T-helper 2 cell (primary cell): ENCODE data around the gene CCDC187.
"Not testable (repeated sequence)": the region's sequence is repeated elsewhere in the genome, so short reads cannot be mapped to it uniquely, and the experiment has no call there.

Source experiments
- DNase-seq, 5 experiments: peaks; one replicate each; pipeline versions ENCODE4 v3.0.0 to v3.0.0-alpha.2; 2012 to 2022

The CCDC187 gene

DNA sequence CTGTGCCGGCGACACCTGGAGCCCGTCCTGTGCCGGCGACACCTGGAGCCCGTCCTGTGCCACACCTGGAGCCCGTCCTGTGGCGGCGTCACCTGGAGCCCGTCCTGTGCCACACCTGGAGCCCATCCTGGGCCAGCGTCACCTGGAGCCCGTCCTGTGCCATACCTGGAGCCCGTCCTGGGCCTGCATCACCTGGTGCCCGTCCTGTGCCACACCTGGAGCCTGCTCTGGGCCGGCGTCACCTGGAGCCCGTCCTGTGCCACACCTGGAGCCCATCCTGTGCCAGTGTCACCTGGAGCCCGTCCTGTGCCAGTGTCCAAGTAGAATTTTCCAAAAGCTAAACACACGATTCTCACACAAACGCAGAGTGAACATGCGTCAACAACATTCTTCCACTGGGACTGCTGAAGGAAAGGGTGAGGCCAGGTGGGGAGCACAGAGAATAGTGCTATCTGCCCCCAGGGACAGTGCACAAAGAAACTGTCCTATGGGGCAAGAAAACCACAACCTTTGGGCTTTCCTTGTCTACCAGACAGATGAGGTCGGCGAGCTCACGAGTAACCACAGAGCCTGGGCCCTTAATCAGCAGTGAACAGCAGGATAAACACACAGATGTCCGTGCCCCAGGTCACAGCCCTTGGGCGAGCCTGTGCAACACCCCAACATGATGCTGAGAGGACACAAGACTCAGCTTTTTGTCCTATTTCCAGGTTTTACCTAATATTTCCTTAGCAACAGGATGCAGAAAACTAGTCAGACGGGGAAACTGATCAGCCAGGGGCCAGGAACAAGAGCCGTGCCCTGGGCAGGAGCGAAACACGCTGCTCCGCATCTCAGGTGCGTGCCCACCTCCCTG, 66.2 kb downstream of the CCDC187 start:
- DNase-seq, result no peak

DNA sequence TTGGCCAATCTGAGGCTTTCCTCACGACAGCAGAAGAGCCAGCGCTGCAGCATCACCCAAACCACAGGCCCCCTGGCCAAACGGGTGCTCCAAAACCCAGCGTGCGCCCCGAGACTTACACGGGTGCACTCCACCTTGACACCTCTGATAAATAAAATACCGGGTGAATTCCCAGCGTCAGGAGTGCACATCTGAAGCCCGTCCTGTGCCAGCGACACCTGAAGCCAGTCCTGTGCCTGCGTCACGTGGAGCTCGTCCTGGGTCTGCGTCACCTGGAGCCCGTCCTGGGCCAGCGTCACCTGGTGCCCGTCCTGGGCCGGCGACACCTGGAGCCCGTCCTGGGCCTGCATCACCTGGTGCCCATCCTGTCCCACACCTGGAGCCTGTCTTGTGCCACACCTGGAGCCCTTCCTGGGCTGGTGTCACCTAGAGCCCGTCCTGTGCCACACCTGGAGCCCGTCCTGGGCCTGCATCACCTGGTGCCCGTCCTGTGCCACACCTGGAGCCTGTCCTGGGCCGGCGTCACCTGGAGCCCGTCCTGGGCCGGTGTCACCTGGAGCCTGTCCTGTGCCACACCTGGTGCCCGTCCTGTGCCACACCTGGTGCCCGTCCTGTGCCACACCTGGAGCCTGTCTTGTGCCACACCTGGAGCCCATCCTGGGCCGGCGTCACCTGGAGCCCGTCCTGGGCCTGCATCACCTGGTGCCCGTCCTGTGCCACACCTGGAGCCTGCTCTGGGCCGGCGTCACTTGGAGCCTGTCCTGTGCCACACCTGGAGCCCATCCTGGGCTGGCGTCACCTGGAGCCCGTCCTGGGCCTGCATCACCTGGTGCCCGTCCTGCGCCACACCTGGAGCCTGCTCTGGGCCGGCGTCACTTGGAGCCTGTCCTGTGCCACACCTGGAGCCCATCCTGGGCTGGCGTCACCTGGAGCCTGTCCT, 67.2 kb downstream of the CCDC187 start:
- not testable (repeated sequence) for DNase-seq

DNA sequence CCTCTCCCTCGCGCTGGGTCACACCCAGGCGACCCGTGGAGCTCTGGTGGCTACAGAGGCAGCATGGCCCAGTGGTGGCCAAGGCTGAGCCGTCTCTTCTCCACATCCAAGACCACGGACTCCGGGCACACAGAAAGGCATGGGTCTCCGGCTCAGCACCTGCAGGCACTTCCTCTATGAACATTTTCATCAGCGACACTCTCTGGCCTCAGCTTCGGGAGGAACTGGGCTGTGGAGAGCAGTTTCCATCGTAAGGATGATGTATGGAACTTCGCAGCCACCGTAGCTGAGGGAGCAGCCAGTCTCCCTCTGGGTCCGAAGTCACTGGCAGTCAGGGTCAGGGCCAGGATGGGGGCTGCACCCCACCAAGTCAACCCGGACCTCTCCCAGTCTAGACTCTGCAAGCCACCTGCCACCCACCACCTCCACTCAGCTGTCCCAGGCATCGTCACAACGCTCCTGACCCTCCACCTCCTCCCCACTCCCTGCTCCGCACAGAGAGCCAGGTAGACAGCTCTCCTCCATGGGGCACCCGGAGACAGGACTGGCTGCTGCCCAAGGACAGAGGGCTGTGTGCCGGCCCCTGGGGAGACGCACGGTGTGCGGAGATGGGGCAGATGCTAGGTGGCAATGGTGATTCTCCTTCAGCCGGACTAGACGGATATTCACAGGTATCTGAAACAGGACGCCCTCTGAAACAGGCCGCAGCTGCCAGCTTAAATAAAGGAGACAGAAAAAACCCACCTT, 68.0 kb downstream of the CCDC187 start:
- no peak for DNase-seq

DNA sequence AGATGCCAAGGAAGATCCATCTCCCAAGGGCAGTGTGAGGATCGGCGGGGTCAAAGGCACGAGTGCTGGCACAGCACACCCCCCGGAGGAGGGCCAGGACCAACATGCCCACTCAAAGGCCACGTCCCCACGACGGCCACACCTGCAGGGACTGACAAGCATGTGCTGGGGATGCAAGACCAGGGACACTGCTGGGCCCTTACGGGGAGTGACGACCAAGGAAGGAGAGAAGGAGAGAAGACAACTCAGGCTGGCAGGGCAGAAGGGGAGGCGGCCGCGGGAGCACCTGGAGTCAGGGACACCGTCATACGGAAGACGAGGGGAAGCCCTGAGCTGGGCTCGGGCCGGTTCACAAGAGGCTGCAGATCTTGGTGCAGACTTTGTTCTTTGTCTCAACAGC, 68.7 kb downstream of the CCDC187 start:
- no peak for DNase-seq

DNA sequence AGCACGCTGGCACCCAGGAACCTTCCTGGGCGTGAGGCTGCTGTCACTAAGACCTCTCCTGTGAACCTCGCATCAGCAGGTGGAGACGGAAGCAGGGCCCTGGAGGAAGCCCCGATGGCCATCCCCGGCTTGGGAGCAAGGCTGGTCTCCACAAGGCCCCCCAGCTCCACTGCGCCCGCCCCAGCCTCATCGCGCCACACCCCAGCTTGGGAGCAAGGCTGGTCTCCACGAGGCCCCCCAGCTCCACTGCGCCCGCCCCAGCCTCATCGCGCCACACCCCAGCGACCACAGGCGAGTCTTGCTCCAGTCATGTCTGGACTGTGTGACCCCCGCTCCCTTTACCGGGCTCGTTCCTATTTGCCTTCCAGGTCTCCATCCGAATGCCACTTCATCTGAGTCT, 69.3 kb downstream of the CCDC187 start:
- no peak for DNase-seq

DNA sequence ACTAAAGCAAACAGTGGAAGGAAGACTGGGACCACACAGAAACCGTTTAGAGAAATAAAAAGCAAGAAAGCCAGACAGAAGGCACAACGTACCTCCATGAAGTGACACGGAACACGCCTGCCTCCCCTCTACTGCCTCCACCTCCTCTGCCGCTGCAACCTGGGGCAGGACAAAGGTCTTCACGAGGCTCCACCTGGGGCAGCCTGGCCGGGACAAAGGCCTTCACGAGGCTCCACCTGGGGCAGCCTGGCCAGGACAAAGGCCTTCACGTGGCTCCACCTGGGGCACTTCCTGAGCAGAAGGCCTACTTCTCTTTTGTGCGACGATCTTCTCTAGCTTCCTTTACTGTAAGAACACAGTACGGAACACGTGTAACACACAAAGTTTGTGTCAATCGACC, 70.0 kb downstream of the CCDC187 start:
- DNase-seq, result no peak

DNA sequence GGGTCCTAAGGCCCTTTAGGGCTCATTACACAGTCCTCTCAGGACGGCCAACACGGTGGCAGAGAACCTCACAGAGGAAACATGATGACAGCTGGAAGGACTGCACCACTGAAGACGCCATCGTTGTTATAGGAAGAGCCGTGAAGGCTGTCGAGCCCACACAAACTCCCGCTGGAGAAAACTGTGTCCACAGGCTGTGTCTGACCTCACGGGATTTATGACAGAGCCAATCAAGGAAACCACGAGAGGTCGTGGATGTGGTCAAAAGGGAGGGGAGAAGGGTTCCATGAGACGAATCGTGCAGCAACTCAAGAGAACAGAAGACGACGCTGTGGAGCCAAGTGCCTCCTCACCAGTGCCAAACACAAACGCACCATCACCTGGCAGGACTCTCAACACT, 70.5 kb downstream of the CCDC187 start:
- DNase-seq, result no peak

DNA sequence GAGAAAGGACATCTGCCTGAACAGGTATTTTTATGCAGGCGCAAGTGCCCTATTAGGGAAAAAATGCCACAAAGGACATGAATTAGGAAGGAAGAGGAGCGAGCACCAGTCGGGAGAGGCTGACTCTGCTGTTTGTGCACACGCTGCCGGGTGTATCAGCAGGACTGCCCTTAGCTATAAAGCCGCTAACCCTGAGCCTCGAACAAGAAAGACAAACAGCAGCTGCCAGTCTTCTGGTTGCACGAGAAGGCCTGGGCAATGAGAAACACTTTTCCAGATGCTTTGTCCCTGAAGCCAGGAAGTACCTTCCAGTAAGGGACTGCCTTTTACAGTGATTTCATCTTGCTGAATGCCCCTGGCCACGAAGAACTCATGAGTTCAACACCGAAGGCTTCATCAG, 70.9 kb downstream of the CCDC187 start:
- no peak for DNase-seq

DNA sequence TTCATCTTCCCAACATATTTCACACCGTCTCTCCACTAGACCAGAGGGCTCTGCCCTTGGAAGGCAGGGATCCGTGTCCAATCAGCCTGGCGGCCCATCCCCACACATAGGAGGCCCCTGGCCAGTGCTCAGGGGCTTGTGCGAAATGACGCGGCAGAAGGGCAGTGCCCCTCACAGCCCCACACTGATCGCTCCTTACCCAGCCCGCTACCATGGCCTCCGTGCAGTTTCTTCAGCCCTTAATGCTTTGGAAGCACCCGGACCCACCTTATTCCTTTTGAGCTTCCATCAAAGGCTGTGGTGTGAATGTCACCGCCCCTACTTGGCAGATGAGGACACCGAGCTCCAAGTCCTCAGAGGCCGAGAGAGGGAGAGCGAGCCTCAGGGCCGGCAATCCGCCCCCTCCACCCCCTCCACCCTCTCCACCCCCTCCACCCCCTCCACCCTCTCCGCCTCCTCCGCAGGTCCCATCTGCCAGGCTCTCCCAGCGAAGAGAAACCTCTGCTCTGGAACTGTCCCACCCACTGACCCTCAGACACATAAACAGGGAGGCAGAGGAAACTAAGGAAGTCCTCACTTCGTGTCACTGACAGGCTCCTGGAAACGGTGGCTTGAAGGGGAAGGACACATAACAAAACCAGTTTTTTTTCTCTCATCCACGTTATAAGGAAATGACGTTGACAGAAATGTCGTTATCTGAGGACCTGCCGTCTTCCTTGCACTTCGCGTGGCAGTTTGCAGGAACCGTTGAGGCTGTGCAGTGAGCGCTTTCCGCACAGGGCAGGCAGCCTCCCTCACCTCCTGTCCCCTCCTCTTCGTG, 72.2 kb downstream of the CCDC187 start:
- DNase-seq, result peak in 1 of 5 experiments; percentile 86

DNA sequence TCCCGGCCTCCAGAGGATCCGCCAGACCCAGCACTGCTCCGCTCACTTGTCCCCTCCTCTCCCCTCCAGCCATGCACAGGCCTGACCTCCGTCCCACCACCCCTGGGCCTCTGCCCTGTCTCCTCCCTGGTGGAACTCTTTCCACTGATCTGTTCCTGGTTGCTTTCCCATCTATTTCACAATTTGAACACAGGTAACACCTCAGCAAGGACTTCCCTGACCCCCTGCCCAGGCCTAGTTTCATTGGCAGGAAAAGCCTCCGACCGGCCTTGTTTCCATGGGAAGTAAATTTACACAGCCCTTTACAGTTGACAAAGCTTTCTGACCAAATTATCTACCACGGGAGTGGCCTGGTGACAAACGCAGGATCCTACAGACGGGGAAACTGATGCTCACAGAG, 73.1 kb downstream of the CCDC187 start:
- DNase-seq, result no peak

DNA sequence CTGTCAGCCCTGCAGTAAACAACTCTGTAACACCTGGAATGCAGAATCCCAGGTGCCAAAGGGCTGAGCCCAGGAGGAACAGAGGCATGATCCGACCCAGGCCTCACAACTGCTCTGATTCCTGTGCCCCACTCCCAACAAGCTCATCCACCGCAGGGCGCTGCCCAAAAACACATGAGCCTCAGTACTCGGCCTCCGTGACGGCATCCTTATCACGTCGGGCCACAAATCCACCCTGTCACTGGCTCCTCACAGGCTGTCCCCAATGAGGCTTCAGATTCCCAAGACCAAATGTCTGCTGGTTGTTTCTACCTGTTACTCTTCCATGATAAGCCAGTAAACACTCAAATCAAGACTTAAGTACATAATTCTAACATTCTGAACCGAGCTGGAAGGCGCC, 73.5 kb downstream of the CCDC187 start:
- no peak for DNase-seq

DNA sequence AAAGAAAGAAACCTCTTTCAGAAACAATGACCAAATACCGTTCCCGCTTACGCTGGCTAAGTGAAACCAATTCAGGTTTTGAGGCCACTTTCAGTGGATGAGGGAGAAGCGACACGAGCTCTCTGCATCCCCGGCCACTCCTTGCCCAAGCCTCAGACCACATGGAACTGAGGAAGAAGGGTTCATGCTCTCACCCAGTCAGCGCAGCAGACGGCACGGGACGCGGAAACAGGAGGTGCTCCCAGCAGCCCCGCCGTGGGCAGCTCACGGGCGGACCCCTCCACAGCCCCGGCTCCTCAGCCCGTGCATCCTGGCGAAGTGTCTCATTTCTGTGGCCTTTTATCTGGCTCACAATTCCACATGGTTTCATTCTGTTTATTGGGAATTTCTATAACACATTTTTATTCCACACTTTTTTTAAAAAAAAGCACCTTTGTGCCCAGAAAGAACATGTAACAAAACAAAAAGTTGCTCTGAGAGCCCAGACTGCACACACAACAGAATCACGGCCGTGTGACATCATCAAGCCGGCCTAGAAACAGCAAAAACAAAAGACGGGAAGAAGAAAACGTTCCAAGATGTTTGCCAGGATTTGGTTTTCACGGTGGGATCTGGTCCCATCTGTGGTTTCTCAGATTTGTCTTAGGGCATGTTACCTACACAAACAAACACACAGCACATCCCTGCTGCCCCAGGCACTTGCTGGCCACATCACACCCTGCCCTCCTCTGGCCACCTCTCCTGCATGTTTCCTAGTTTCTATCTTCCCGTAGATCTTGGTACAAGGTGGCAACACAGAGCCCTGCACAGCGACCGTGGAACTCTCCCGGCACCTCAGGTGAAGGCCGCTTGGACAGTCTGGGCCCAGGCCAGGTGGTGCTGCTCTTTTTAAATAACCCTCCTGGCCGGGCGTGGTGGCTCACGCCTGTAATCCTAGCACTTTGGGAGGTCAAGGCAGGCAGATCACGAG, 74.5 kb downstream of the CCDC187 start:
- no peak for DNase-seq

DNA sequence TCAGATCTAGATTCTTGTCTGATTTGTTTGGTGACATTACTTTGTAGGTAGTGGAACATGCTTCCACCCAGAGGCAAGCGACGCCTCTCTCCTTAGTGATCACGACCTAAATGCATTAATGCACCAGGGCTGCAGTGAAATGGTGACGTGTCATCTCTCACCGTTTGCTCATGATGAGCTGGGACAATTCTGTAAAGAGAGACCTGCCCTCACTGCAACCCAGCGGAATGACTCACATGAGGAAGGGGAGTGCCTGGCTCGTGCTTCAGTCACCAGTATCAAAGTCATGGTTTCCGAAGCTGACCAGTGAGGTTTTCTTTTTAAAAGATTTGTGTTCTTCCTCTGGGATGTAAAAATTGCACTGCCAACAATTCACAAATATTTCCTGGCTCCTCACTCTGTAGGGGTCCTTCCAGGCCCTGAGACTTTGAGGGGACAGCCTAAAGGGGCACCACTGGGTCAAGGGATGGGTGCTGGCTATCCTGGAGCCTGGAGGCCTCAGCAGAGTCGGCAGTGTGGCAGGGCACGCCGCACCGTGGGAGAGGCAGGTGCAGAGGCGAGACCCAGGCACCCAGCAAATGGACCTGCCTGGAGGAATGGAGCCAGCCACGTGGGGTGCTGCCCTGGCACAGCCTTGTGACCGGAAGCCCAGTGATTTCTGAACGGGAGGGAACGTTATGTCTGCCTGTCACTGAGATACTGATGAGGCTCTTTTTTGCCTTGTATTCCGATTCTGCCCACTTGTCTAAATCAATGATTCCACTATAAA, 75.6 kb downstream of the CCDC187 start:
- no peak for DNase-seq

DNA sequence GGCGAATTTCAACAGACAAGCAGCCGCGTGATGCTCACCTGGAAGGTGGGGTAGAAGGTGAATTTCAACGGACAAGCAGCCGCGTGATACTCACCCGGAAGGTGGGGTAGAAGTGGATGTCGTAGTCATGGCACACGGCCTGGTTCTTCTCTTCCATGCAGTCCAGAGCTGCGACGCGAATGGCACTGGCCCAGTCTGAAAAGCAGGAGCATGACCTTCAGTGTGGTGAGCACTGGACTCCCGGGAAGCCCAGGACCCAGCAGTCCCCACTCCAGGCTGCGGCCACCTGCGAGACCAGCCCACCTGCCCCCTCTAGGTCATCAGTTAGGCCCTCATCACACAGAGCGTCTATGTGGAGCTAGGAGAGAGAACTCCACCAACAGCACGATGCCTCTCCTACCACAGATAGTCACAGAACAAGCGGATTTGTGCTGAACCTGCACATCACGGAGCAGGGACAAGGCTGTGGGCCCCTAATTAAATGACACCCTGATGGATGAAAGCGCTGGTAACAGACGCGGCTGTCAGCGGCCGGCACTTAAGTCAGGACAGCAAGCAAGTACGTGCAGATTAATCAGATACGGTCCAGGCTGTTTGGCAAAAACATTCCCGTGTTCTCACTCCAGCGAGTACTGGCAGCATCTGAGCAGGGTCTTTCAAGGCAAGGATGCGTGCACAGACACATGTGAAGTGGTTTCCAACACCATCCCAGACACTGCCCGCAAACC, 77.0 kb downstream of the CCDC187 start:
- no peak for DNase-seq

DNA sequence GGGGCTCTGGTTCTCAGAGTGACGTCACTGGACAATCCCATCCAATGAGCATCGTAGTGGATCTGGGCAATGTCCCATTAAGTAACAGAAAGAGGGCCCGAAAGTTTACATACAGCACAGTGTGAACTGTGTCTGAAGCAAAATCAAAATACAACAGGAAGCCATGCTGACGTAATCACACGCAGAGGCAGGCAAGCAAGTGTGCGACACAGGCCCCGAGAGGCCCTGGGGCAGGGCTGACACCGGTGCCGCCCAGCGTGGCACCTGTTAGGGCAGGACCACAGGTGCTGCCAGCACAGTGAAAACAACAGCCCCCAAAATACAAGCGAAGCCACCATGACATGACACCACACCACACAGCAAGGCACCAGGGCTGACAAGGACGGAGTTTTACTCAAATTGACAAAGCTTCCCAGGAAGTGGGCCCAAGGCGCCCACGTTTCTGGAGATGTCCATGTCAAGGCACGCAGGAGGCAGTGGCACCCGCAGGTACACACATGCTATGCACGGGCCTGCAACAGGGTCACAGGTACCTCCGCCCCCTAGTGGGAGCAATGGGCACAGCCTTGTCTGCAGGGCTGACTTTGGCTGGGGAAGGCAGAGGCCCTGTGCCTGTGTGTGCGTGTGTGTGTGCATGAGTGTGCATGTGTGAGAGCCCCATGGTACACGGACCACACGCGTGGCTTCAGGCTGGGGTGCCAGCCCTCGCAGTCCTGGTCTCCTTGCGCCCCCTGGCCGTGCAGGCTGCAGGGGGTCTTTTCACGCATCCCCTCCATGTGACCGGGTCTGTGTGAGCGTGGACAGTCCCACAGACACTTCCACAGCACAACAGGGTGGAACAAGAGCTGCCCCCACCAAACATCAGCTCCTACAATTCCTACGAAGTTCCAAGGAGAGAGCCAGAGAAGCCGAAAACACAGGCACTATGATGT, 77.9 kb downstream of the CCDC187 start:
- peak; percentile 22 to 78 (median 55) for DNase-seq

DNA sequence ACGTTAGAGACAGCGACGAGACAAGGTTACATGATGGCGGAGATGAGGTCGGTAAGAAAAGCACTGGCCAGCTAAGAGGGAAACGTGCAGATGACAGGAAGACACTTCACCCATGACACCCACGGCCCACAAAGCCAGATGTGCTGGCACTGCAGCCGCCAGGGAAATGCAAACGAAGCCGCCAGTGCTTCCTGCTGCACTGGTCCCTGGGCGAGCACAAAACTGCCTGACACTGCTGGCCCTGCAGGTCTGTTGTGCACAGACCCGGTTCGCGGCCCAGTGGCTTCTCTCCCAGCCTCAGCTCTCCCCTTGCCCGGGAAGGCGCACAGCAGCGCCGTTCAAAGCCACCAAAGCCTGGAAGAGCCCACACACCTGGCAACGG, 78.5 kb downstream of the CCDC187 start:
- DNase-seq, result peak in 1 of 5 experiments; percentile 52

DNA sequence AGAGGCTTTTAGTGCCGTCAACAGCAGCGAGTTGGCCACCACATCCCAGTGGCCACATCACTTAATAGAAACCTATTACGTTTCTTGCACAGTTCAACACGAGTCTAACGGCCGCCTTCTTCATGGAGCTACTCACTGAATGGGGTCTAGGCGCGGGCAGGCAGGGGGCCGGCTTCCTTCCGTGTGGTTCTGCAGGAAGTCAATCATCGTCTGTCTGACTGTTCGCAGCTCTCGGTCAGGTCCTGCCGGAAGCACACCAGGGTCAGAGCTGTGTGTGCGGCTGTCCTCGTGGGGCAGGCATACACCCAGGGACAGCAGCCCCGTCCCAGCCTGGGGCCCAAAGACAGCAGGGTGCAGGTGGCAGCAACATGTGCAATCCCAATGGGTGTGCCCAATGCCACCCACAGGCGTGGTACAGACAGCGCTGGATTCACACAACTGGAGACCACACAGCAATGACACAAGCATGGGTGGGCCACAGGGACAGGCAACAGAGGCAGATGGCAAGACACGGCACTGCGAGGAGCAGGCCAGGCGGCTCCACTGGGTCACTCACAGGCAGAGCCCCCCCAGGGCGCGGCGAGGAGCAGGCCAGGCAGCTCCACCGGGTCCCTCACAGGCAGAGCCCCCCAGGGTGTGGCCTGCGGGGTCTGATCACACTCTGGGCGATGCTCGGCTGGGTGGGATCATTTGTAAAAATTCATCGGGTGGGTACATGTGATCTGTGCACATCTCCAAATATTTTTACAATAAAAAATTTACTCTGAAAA, 79.8 kb downstream of the CCDC187 start:
- DNase-seq, result no peak
